ENCODE data around the gene CSNK1G2. TPM values are rescaled to one million over a fixed set of nuclear protein-coding genes. Genes with fewer than 3 reads are reported as not detected.

Gene CSNK1G2
- total RNA-seq (2022; extraction: Qiagen RNA extraction), result 32.5 to 53.7 TPM (median 47.1 TPM) in 5 replicates

GRCh38 chr19:1941146-1942077, at the start of gene CSNK1G2:
Gene CSNK1G2 (plus strand): TSS chr19:1941172. CDS start chr19:1969773, 28,601 bp downstream.

GRCh38 chr19:1905110-1905862, 35.7 kb upstream of the CSNK1G2 start, which contains the start of the genes ADAT3 and SCAMP4:
Gene ADAT3 (plus strand): TSS chr19:1905399. CDS start chr19:1912048, 6,649 bp downstream.
Gene SCAMP4 (plus strand): TSS chr19:1905399. CDS start chr19:1915020, 9,621 bp downstream.

GRCh38 chr19:2015608-2015950, 74.6 kb downstream of the CSNK1G2 start, which contains the start of gene BTBD2:
Gene BTBD2 (minus strand): TSS chr19:2015714. CDS start chr19:2015703, 11 bp downstream.

Other genes starting within 250 kb of the CSNK1G2 start
- 0.01 TPM in 2 of 5 replicates, not detected in the others for gene ONECUT3, start 187.7 kb upstream of the CSNK1G2 start, total RNA-seq (2022; extraction: Qiagen RNA extraction)
- 1.4 to 3.6 TPM (median 3.3 TPM) in 5 replicates for gene ATP8B3, start 128.9 kb upstream of the CSNK1G2 start, total RNA-seq (2022; extraction: Qiagen RNA extraction)
- 14.9 to 23.9 TPM (median 21.1 TPM) in 5 replicates for gene REXO1, start 92.7 kb upstream of the CSNK1G2 start, total RNA-seq (2022; extraction: Qiagen RNA extraction)
- 17.6 to 45.1 TPM (median 32.0 TPM) in 5 replicates for gene KLF16, start 77.6 kb upstream of the CSNK1G2 start, total RNA-seq (2022; extraction: Qiagen RNA extraction)
- 18.5 to 39.5 TPM (median 38.0 TPM) in 5 replicates for gene ABHD17A, start 55.7 kb upstream of the CSNK1G2 start, total RNA-seq (2022; extraction: Qiagen RNA extraction)
- 2.0 to 6.8 TPM (median 4.8 TPM) in 5 replicates for gene ADAT3, start 35.8 kb upstream of the CSNK1G2 start, total RNA-seq (2022; extraction: Qiagen RNA extraction)
- gene SCAMP4, start 35.8 kb upstream of the CSNK1G2 start, total RNA-seq (2022; extraction: Qiagen RNA extraction), result 54.4 to 62.6 TPM (median 56.4 TPM) in 5 replicates
- gene BTBD2, start 74.5 kb downstream of the CSNK1G2 start, total RNA-seq (2022; extraction: Qiagen RNA extraction), result 28.8 to 50.7 TPM (median 45.8 TPM) in 5 replicates
- gene MKNK2, start 110.1 kb downstream of the CSNK1G2 start, total RNA-seq (2022; extraction: Qiagen RNA extraction), result 44.4 to 78.6 TPM (median 73.8 TPM) in 5 replicates
- gene MOB3A, start 155.2 kb downstream of the CSNK1G2 start, total RNA-seq (2022; extraction: Qiagen RNA extraction), result 13.3 to 19.7 TPM (median 18.4 TPM) in 5 replicates
- 0.30 to 0.73 TPM (median 0.47 TPM) in 5 replicates for gene IZUMO4, start 155.7 kb downstream of the CSNK1G2 start, total RNA-seq (2022; extraction: Qiagen RNA extraction)
- gene AP3D1, start 210.4 kb downstream of the CSNK1G2 start, total RNA-seq (2022; extraction: Qiagen RNA extraction), result 56.3 to 87.5 TPM (median 80.0 TPM) in 5 replicates
- 8.8 to 16.4 TPM (median 14.1 TPM) in 5 replicates for gene DOT1L, start 222.8 kb downstream of the CSNK1G2 start, total RNA-seq (2022; extraction: Qiagen RNA extraction)

Measured in A549 treated with dexamethasone at 1 μM for 4 hours (cell line).